Loucy (cell line): Measurements from ENCODE around the gene KAT7.

ENCODE experiments used
- H2AFZ ChIP-seq: fragments of 200-600 bp; sonication (generic); 2 replicates; pipeline ENCODE4 v1.6.0; 2016; ENCODE audit warnings: antibody characterized with exemption, mild to moderate bottlenecking, low read length, moderate library complexity
- H3F3A ChIP-seq: fragments of 200-600 bp; 2 replicates; pipeline ENCODE4 v1.6.0; 2016; ENCODE audit warnings: antibody characterized with exemption, low read depth, mild to moderate bottlenecking
- H3K27me3 ChIP-seq: fragments of 200-600 bp; sonication (generic); 2 replicates; pipeline ENCODE4 v1.6.1; 2014; ENCODE audit warnings: low read length, mild to moderate bottlenecking; ENCODE audit not compliant: insufficient read depth, poor library complexity, severe bottlenecking
- H3K36me3 ChIP-seq: fragments of 200-600 bp; sonication (generic); 2 replicates; pipeline ENCODE4 v1.6.1; 2016; ENCODE audit warnings: low read length; ENCODE audit not compliant: insufficient read depth
- H3K4me1 ChIP-seq: fragments of 200-600 bp; sonication (generic); 2 replicates; pipeline ENCODE4 v1.5.1; 2014; ENCODE audit warnings: low read length, mild to moderate bottlenecking; ENCODE audit not compliant: insufficient read depth, poor library complexity, severe bottlenecking
- H3K4me2 ChIP-seq: fragments of 200-600 bp; sonication (generic); 2 replicates; pipeline ENCODE4 v1.6.0; 2014; ENCODE audit warnings: antibody characterized with exemption, low read length, low read depth, mild to moderate bottlenecking; ENCODE audit not compliant: poor library complexity, severe bottlenecking
- H3K4me3 ChIP-seq: fragments of 200-600 bp; sonication (generic); 2 replicates; pipeline ENCODE4 v1.5.1; 2014; ENCODE audit warnings: low read length, mild to moderate bottlenecking, mixed read lengths; ENCODE audit not compliant: poor library complexity, severe bottlenecking
- H3K79me2 ChIP-seq: fragments of 200-600 bp; sonication (generic); 2 replicates; pipeline ENCODE4 v1.6.1; 2014; ENCODE audit warnings: low read length; ENCODE audit not compliant: insufficient read depth
- H3K9ac ChIP-seq: fragments of 200-600 bp; sonication (generic); 2 replicates; pipeline ENCODE4 v1.6.0; 2014; ENCODE audit warnings: mild to moderate bottlenecking, low read depth, low read length, moderate library complexity; ENCODE audit not compliant: poor library complexity, severe bottlenecking
- H3K9me2 ChIP-seq: fragments of 200-600 bp; sonication (generic); replicated peaks from 2 replicates; pipeline ENCODE4 v1.6.1; 2016; ENCODE audit warnings: low read depth, low read length, mixed read lengths
- H3K9me3 ChIP-seq: fragments of 200-600 bp; sonication (generic); 2 replicates; pipeline ENCODE4 v1.6.1; 2014; ENCODE audit warnings: mild to moderate bottlenecking, antibody characterized with exemption, low read length, low read depth; ENCODE audit not compliant: insufficient read depth
- H4K20me1 ChIP-seq: fragments of 200-600 bp; sonication (generic); 2 replicates; pipeline ENCODE4 v1.6.0; 2014; ENCODE audit warnings: antibody characterized with exemption, low read length, mild to moderate bottlenecking; ENCODE audit not compliant: insufficient read depth, poor library complexity, severe bottlenecking
- EZH2phosphoT487 ChIP-seq: fragments of 200-600 bp; IDR thresholded peaks from 2 replicates; pipeline ENCODE4 v1.6.1; 2018; ENCODE audit warnings: antibody characterized with exemption, mild to moderate bottlenecking, moderate library complexity, borderline replicate concordance
- TF ChIP-seq, protein P1 (sequence below): fragments of 200-600 bp; sonication (generic); conservative IDR thresholded peaks from 2 replicates; pipeline ENCODE4 v1.5.1; 2014; ENCODE audit warnings: mild to moderate bottlenecking, antibody characterized with exemption, low read length

KAT7 gene

DNA sequence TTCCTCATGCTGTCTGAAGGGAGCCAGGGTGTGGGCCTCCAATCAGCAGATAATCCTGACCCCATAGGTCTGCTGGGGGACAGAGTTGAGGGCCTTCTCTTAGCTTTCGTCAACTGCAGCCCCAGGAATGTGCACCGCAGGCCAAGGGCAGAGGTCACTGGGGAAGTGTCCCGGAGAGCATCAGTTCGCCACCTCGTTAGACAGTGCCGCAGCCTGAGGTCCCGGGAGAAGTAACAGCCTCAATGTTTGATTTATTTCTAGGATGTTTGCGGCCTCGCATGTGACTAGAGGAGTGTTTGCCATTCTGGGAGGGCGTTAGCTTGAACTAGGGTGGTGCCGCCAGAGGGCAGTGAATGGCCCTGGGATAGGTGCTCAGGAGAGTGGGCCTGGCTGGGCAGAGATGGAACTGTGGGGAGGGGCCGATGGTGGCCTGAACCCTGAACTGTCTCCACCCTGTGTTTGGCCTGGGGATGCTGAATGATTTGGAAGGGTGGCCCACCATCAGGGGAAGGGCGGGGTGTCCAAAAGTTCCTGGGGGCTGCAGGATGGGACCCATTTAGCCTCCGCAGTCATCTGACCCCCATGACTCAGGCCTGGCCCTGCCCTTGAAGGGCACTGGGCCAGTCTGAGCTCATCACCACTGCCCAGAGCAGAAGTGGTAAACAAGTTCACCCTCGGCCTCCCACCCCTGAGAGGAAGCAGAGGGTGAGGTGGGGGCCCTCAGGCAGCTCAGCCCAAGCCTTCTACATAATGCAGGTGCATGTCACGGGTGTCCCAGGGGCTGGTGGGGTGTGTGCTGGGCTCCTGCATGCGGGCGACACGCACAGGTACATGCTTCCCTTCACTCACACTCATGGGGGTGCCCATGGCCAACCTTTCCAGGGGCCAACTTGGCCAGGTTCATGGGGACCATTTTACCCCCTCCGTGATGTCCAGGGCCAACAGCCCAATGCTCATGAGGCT is 71.8 kb downstream of the KAT7 start:
- no peak overlapping the region for H2AFZ ChIP-seq
- no peaks in the 10 kb centered on the region for H4K20me1 ChIP-seq
- no peaks in the 10 kb centered on the region for H3K4me1 ChIP-seq
- H3K9ac ChIP-seq = no peak overlapping the region
- H3K9me3 ChIP-seq = no peaks in the 10 kb centered on the region
- H3K4me2 ChIP-seq = no peak overlapping the region
- H3K27me3 ChIP-seq = no peaks in the 10 kb centered on the region
- no peaks in the 10 kb centered on the region for H3F3A ChIP-seq
- no peaks in the 10 kb centered on the region for H3K79me2 ChIP-seq
- H3K36me3 ChIP-seq = no peaks in the 10 kb centered on the region
- TF ChIP-seq EZH2phosphoT487 = no peak
- TF ChIP-seq, protein P1, sequence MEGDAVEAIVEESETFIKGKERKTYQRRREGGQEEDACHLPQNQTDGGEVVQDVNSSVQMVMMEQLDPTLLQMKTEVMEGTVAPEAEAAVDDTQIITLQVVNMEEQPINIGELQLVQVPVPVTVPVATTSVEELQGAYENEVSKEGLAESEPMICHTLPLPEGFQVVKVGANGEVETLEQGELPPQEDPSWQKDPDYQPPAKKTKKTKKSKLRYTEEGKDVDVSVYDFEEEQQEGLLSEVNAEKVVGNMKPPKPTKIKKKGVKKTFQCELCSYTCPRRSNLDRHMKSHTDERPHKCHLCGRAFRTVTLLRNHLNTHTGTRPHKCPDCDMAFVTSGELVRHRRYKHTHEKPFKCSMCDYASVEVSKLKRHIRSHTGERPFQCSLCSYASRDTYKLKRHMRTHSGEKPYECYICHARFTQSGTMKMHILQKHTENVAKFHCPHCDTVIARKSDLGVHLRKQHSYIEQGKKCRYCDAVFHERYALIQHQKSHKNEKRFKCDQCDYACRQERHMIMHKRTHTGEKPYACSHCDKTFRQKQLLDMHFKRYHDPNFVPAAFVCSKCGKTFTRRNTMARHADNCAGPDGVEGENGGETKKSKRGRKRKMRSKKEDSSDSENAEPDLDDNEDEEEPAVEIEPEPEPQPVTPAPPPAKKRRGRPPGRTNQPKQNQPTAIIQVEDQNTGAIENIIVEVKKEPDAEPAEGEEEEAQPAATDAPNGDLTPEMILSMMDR = no peak
- H3K4me3 ChIP-seq = no peak overlapping the region
- no peaks in the 10 kb centered on the region for H3K9me2 ChIP-seq

DNA sequence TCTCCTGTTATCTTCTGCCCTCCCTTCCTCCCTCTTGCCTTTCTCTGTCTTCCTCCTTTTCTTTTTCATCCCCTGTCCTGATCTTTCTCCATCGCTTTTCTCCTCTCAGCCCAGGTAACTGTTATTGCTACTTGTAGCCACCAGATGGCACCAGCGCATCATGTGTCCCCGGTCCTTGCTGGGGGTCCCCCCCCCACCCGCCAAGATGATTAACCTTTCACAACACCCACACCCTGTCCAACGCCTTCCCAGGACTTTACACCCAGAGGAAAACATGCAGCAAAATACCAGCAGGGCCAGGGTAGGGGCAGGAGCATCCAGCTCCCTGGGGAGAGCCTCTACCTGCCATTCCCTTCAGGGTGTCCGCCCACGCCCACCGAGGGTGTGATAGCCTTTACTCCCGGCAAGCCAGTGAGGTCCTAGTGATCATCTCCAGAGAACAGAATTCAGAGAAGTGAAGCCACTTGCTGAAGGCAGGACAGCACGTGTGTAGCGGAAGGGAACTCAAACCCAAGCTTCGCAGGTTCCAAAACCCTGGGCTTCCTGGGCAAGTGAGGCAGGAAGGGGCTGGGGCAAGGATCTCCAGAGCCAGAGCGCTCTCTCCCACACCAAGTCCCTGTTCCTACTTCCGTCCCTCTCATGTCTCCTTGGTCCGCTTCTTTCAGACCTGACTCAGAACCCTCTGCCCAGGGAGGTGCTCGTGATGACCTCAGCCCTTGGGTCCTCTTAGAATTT is 72.8 kb downstream of the KAT7 start:
- Histone ChIP-seq H3F3A (no peaks in the 10 kb centered on the region), H3K4me2 (no peak overlapping the region), H3K9me3 (no peaks in the 10 kb centered on the region), H3K4me3 (no peak overlapping the region), H2AFZ (no peak overlapping the region), H3K9me2 (no peaks in the 10 kb centered on the region), H3K9ac (no peak overlapping the region), H3K27me3 (no peaks in the 10 kb centered on the region), H3K4me1 (no peaks in the 10 kb centered on the region), H3K79me2 (no peaks in the 10 kb centered on the region), H3K36me3 (no peaks in the 10 kb centered on the region), H4K20me1 (no peaks in the 10 kb centered on the region)
- TF ChIP-seq, protein P1 = peak; percentile 93
- no peak for TF ChIP-seq EZH2phosphoT487

DNA sequence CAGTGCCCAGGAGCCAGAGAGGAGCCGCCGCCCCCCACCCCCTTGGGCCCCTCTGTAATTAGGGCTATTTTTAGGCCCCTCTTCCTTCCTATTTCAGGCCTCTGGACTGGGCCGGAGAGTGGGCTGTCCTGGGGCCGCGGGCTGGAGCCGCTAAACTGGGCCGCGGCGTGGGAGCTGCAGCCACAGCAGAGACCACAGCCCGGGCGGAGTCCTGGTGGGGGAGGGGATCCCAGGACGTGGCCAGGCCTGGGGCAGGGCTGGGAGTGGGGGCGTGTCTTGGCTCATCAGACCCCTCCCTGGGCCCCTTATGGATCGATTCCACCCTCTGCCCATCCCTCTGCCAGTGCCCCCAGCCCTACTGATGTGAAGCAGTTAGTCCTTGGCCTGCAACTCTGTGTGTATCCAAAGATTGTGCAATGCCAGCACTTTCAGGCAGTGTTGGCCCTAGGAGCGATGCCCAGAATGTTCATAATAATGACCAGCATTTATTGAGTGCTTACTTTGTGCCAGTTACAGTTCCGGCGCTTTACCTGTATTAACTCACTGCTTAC is 74.4 kb downstream of the KAT7 start:
- Histone ChIP-seq H3K9me3 (no peaks in the 10 kb centered on the region), H4K20me1 (no peaks in the 10 kb centered on the region), H3K4me1 (no peaks in the 10 kb centered on the region), H3K9me2 (no peaks in the 10 kb centered on the region), H3F3A (no peaks in the 10 kb centered on the region), H2AFZ (no peak overlapping the region), H3K4me3 (no peak overlapping the region), H3K4me2 (no peak overlapping the region), H3K27me3 (no peaks in the 10 kb centered on the region), H3K79me2 (no peaks in the 10 kb centered on the region), H3K36me3 (no peaks in the 10 kb centered on the region), H3K9ac (no peak overlapping the region)
- TF ChIP-seq EZH2phosphoT487 = no peak
- TF ChIP-seq, protein P1 = no peak
